CD4-positive, alpha-beta T cell treated with Interleukin-10 for 1 hour (primary cell): ENCODE data around the gene CHD1L.
"Not testable (repeated sequence)": the region's sequence is repeated elsewhere in the genome, so short reads cannot be mapped to it uniquely, and the experiment has no call there.

Source experiments
- DNase-seq: peaks from one replicate; pipeline ENCODE4 v3.0.0-alpha.2; 2020

Gene CHD1L

GRCh38 chr1:147242449-147243227 is at the start of gene CHD1L:
CHD1L (plus strand) TSS chr1:147242684; CDS start chr1:147242704, 20 bp downstream.
- DNase-seq: peak; percentile 95

GRCh38 chr1:147197324-147197723 is 45.2 kb upstream of the CHD1L start:
- DNase-seq: not testable (repeated sequence)

- DNase-seq: no peak
Measured at GRCh38 chr1:147201276-147201675, 41.2 kb upstream of the CHD1L start.

- no peak for DNase-seq
Measured at GRCh38 chr1:147201786-147202185, 40.7 kb upstream of the CHD1L start.

- DNase-seq: no peak
Measured at GRCh38 chr1:147202576-147202975, 39.9 kb upstream of the CHD1L start.

- no peak for DNase-seq
Measured at GRCh38 chr1:147204080-147204479, 38.4 kb upstream of the CHD1L start.

- DNase-seq: no peak
Measured at GRCh38 chr1:147207192-147207591, 35.3 kb upstream of the CHD1L start.

- no peak for DNase-seq
Measured at GRCh38 chr1:147208619-147209018, 33.9 kb upstream of the CHD1L start.

GRCh38 chr1:147209825-147210821 is 32.4 kb upstream of the CHD1L start:
- DNase-seq: no peak

- no peak for DNase-seq
Measured at GRCh38 chr1:147210987-147211386, 31.5 kb upstream of the CHD1L start.

- no peak for DNase-seq
Measured at GRCh38 chr1:147211577-147211976, 30.9 kb upstream of the CHD1L start.

- no peak for DNase-seq
Measured at GRCh38 chr1:147213271-147213670, 29.2 kb upstream of the CHD1L start.

GRCh38 chr1:147214325-147214724 is 28.2 kb upstream of the CHD1L start:
- no peak for DNase-seq

- DNase-seq: no peak
Measured at GRCh38 chr1:147214842-147215539, 27.5 kb upstream of the CHD1L start.

GRCh38 chr1:147215540-147215916 is 27.0 kb upstream of the CHD1L start:
- no peak for DNase-seq

GRCh38 chr1:147216124-147216523 is 26.4 kb upstream of the CHD1L start:
- DNase-seq: no peak

- no peak for DNase-seq
Measured at GRCh38 chr1:147217141-147217540, 25.3 kb upstream of the CHD1L start.

- DNase-seq: no peak
Measured at GRCh38 chr1:147218606-147219005, 23.9 kb upstream of the CHD1L start.

GRCh38 chr1:147223740-147224615 is 18.5 kb upstream of the CHD1L start:
- DNase-seq: no peak

GRCh38 chr1:147225193-147225730 is 17.2 kb upstream of the CHD1L start, which contains the start of gene FMO5:
FMO5 (minus strand) TSS chr1:147225339; CDS start chr1:147225029, 310 bp downstream.
- DNase-seq: peak; percentile 51

GRCh38 chr1:147231032-147231431 is 11.5 kb upstream of the CHD1L start:
- not testable (repeated sequence) for DNase-seq

GRCh38 chr1:147233903-147234302 is 8.6 kb upstream of the CHD1L start:
- not testable (repeated sequence) for DNase-seq
